Stomach (tissue), 9 donors: Measurements from ENCODE around the gene NWD2. TPM values are rescaled to one million over a fixed set of nuclear protein-coding genes. Genes with fewer than 3 reads are reported as not detected.

ENCODE experiments used
- DNase-seq, 2 donors: peaks; one replicate each; pipeline versions ENCODE4 v3.0.0 to v3.0.0-alpha.2; 2013 to 2019
- H3K27ac ChIP-seq, 5 donors: fragments of 200-600 bp in 4 of 5; sonication (generic) in 4 of 5; one replicate each; pipeline ENCODE4 v1.5.1; 2013 to 2019; ENCODE audit warnings: mild to moderate bottlenecking in 1 of 5, moderate library complexity in 1 of 5
- H3K27me3 ChIP-seq, 3 donors: fragments of 200-600 bp; sonication (generic); one replicate each; pipeline ENCODE4 v1.5.1; 2017 to 2019; ENCODE audit warnings: mixed run types in 1 of 3
- H3K36me3 ChIP-seq, 4 donors: fragments of 200-600 bp; sonication (generic); 1 replicate in 3 of 4; 2 replicates in 1 of 4; pipeline ENCODE4 v1.5.1; 2016 to 2019
- H3K4me1 ChIP-seq, 4 donors: fragments of 200-600 bp; sonication (generic); one replicate each; pipeline ENCODE4 v1.5.1; 2016 to 2019
- H3K4me3 ChIP-seq, 4 donors: fragments of 200-600 bp; sonication (generic) in 3 of 4; one replicate each; pipeline ENCODE4 v1.5.1; 2016 to 2019; ENCODE audit warnings: mild to moderate bottlenecking in 1 of 4
- H3K9me3 ChIP-seq, 4 donors: fragments of 200-600 bp; sonication (generic); one replicate each; pipeline ENCODE4 v1.5.1; 2016 to 2019
- EP300 ChIP-seq: sonication (generic); formaldehyde crosslinking; IDR thresholded peaks from one replicate; pipeline ENCODE4 v1.6.1; 2017; ENCODE audit warnings: antibody characterized with exemption
- POLR2A ChIP-seq, 4 donors: fragments of 450-650 bp; IDR thresholded peaks; one replicate each; pipeline ENCODE4 v1.6.1; 2016; ENCODE audit warnings: antibody characterized with exemption in 4 of 4, control low read depth in 2 of 4, mild to moderate bottlenecking in 1 of 4, moderate library complexity in 1 of 4
- POLR2AphosphoS5 ChIP-seq, 3 donors: sonication (generic); formaldehyde crosslinking; IDR thresholded peaks; one replicate each; pipeline ENCODE4 v1.6.1; 2016; ENCODE audit warnings: antibody characterized with exemption in 3 of 3
- WGBS, 5 donors: extraction: QIAGEN DNeasy Blood & Tissue Kit in 3 of 5; methylation state at CpG; one replicate each; pipeline versions ENCODE4 v1.1.5 to v1.1.7; 2013 to 2018; 5-methylcytosine and 5-hydroxymethylcytosine counted together
- intact Hi-C: fragments of 100-400 bp; cut with DNase I; formaldehyde crosslinking; loops from one replicate; pipeline ENCODE4 v1.15.1; 2023; ENCODE audit warnings: low total_unique reads
- polyA plus RNA-seq, 3 donors: library from polyadenylated mRNA; stranded (reverse); fragments of 200-250 nt; gene quantifications; one replicate each; pipeline ENCODE4 v1.2.3, GENCODE V29; 2013
- total RNA-seq, 5 donors: library from RNA; depleted of rRNA; stranded (reverse); fragments of >200 nt; gene quantifications; one replicate each; pipeline versions ENCODE4 v1.1.0 to v1.2.3, GENCODE V29; 2014 to 2016
- TF ChIP-seq, protein P1 (sequence below), 7 experiments: fragments of 450-650 bp in 4 of 7; fragments of 200-600 bp in 3 of 7; sonication (generic) in 3 of 7; IDR thresholded peaks; one replicate each; pipeline ENCODE4 v1.5.1; 2016 to 2019; ENCODE audit warnings: antibody characterized with exemption in 7 of 7, control low read depth in 2 of 7, mild to moderate bottlenecking in 1 of 7
- donor health status: healthy with polysubstance abuse.
- donor health status: Bipolar disorder and iron deficiency.
- donor health status: healthy.

The NWD2 gene
- total and polyA plus RNA-seq, 8 donors: under 0.01 to 1.5 (median 0.05) TPM; not detected in 5

DNA sequence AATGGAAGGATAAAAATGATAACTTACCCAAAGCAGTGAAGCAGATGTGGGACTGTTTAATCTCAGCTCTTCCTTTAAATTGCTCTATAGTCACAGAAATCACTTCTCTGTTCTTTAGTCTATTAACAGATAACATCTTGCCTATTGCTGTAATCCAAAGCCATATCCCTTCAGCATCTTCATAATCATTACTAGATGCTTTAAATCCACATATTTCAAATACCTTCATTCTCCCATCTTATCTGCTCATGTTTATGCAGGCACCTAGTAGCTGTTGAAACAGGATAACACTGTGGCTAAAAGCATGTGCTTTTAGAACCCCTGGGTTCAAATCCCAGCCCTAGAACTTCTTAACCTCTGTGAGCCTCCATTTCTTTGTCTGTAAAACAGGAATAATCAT lies 231.7 kb downstream of the NWD2 start:
- no peaks in the 10 kb centered on the region for H3K9me3 ChIP-seq
- peaks cover 0 to 21% (median 4%) of the 10 kb centered on the region in 4 donors for H3K4me1 ChIP-seq
- intact Hi-C loops: no loop called here
- DNase-seq: no peak
- TF ChIP-seq EP300 (no peak), POLR2A (IDR thresholded peaks at IDR 0.05) (no peak), POLR2AphosphoS5 (IDR thresholded peaks at IDR 0.05) (no peak)
- TF ChIP-seq, protein P1, sequence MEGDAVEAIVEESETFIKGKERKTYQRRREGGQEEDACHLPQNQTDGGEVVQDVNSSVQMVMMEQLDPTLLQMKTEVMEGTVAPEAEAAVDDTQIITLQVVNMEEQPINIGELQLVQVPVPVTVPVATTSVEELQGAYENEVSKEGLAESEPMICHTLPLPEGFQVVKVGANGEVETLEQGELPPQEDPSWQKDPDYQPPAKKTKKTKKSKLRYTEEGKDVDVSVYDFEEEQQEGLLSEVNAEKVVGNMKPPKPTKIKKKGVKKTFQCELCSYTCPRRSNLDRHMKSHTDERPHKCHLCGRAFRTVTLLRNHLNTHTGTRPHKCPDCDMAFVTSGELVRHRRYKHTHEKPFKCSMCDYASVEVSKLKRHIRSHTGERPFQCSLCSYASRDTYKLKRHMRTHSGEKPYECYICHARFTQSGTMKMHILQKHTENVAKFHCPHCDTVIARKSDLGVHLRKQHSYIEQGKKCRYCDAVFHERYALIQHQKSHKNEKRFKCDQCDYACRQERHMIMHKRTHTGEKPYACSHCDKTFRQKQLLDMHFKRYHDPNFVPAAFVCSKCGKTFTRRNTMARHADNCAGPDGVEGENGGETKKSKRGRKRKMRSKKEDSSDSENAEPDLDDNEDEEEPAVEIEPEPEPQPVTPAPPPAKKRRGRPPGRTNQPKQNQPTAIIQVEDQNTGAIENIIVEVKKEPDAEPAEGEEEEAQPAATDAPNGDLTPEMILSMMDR (IDR thresholded peaks at IDR 0.05): no peak
- H3K36me3 ChIP-seq: no peaks in the 10 kb centered on the region
- H3K27me3 ChIP-seq: no peaks in the 10 kb centered on the region
- no peak overlapping the region for H3K4me3 ChIP-seq
- H3K27ac ChIP-seq: no peak overlapping the region

DNA sequence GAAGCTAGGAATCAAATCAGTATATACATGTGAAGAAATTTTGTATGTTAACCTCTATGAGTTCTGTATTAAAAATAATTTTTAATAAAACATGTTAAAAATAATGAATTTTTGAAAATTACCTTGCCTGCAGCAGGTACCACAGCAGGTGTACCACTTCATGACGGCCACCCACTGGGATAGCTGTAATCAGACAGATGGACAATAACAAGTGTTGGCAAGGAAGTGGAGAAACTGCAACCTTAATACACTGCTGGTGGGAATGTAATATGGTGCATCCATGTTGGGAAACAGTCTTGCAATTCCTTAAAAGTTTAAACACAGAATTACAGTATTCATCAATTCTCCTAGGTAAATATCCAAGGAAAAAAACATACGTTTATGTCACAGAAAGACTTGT lies 232.1 kb downstream of the NWD2 start:
- Histone ChIP-seq H3K27me3 (no peaks in the 10 kb centered on the region), H3K36me3 (no peaks in the 10 kb centered on the region), H3K4me3 (no peak overlapping the region), H3K9me3 (no peaks in the 10 kb centered on the region), H3K4me1 (peaks cover 0 to 21% (median 4%) of the 10 kb centered on the region in 4 donors), H3K27ac (no peak overlapping the region)
- intact Hi-C loops: no loop called here
- DNase-seq: no peak
- no peak for TF ChIP-seq POLR2AphosphoS5 (IDR thresholded peaks at IDR 0.05)
- TF ChIP-seq EP300: no peak
- TF ChIP-seq POLR2A (IDR thresholded peaks at IDR 0.05): no peak
- TF ChIP-seq, protein P1 (IDR thresholded peaks at IDR 0.05): no peak
- WGBS, 5 donors: 84 to 92% (median 88%) methylated on average over 2 of the region's 2 CpGs

DNA sequence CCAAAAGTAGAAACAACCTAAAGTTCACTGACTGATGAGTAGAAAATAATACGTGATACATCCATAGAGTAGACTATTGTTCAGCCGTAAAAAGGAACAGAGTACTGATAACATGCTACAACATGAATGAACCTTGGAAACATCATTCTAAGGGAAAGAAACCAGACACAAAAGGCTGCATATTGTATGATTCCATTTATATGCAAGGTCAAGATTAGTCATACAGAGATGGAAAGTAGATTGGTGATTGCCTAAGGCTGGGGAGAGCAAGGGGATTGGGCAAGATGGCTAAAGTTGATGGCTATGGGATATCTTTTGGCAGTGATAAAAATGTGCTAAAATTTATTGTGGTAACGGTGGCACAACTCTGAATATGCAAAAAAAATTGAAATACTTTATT lies 232.6 kb downstream of the NWD2 start:
- Histone ChIP-seq H3K4me1 (peaks cover 0 to 21% (median 5%) of the 10 kb centered on the region in 4 donors), H3K9me3 (no peaks in the 10 kb centered on the region), H3K27me3 (no peaks in the 10 kb centered on the region), H3K27ac (peak overlapping the region in 1 of 5 donors; percentile 56), H3K4me3 (no peak overlapping the region), H3K36me3 (no peaks in the 10 kb centered on the region)
- TF ChIP-seq POLR2A (IDR thresholded peaks at IDR 0.05) (no peak), POLR2AphosphoS5 (IDR thresholded peaks at IDR 0.05) (no peak), EP300 (no peak)
- TF ChIP-seq, protein P1 (IDR thresholded peaks at IDR 0.05): no peak
- DNase-seq: no peak
- WGBS, 5 donors: 83 to 90% (median 88%) methylated on average over 3 of the region's 3 CpGs
- intact Hi-C loops: no loop called here

DNA sequence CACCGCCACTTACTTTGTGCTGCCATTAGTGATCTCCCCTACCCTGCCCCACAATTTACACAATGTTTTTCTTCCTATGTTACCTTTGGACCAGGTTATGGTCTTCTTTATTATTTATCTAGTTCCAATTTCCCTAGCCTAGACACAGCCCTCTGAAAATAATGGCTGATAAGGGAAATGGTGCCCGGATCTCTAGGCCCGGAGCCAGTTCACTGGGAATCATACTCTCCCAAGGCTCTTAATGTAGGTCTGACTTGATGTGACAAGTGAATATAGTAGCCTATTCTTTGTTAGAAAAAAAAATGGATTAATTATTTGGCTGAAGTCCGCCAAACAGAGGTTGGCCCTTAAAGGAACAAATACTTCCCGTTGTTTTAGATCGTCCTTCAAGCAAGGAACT lies 233.6 kb downstream of the NWD2 start:
- no peaks in the 10 kb centered on the region for H3K27me3 ChIP-seq
- H3K4me3 ChIP-seq: peak overlapping the region in 1 of 4 donors; percentile 8
- peak overlapping the region in 4 of 5 donors; percentile 3 to 56 (median 30) for H3K27ac ChIP-seq
- intact Hi-C loops: no loop called here
- no peaks in the 10 kb centered on the region for H3K9me3 ChIP-seq
- WGBS, 5 donors: 25 to 60% (median 48%) methylated on average over 6 of the region's 6 CpGs
- peak in 1 of 2 donors; percentile 64 for DNase-seq
- peaks cover 0 to 21% (median 7%) of the 10 kb centered on the region in 4 donors for H3K4me1 ChIP-seq
- TF ChIP-seq EP300: no peak
- TF ChIP-seq, protein P1 (IDR thresholded peaks at IDR 0.05): no peak
- TF ChIP-seq POLR2A (IDR thresholded peaks at IDR 0.05): no peak
- peak in 1 of 3 donors; percentile 33 for TF ChIP-seq POLR2AphosphoS5 (IDR thresholded peaks at IDR 0.05)
- H3K36me3 ChIP-seq: no peaks in the 10 kb centered on the region
